Esophagus squamous epithelium (tissue), 5 donors: ENCODE results near the gene GPRIN3. TPM values are rescaled to one million over a fixed set of nuclear protein-coding genes. Genes with fewer than 3 reads are reported as not detected.

ENCODE experiments used
- DNase-seq: peaks from one replicate; lab custom pipeline; 2025; lab: John Stamatoyannopoulos, UW
- H3K27ac ChIP-seq, 4 donors: fragments of 200-600 bp; sonication (generic); one replicate each; pipeline ENCODE4 v1.5.1; 2016 to 2019; ENCODE audit warnings: mild to moderate bottlenecking in 1 of 4
- H3K27me3 ChIP-seq, 4 donors: fragments of 200-600 bp; sonication (generic); 1 replicate in 3 of 4; 2 replicates in 1 of 4; pipeline versions ENCODE4 v1.5.1 to v1.6.0; 2017 to 2021; ENCODE audit warnings: antibody characterized with exemption in 1 of 4
- H3K36me3 ChIP-seq, 3 donors: fragments of 200-600 bp; sonication (generic); one replicate each; pipeline ENCODE4 v1.5.1; 2016 to 2019
- H3K4me1 ChIP-seq, 3 donors: fragments of 200-600 bp; sonication (generic); one replicate each; pipeline ENCODE4 v1.5.1; 2017 to 2019
- H3K4me3 ChIP-seq, 4 donors: fragments of 200-600 bp; sonication (generic); 1 replicate in 3 of 4; 2 replicates in 1 of 4; pipeline ENCODE4 v1.5.1; 2016 to 2019; ENCODE audit warnings: mild to moderate bottlenecking in 2 of 4, moderate library complexity in 1 of 4
- H3K9me3 ChIP-seq, 3 donors: fragments of 200-600 bp; sonication (generic); one replicate each; pipeline ENCODE4 v1.5.1; 2016 to 2019
- POLR2A ChIP-seq, 4 donors: fragments of 450-650 bp; IDR thresholded peaks; one replicate each; pipeline ENCODE4 v1.6.1; 2017; ENCODE audit warnings: antibody characterized with exemption in 4 of 4, mild to moderate bottlenecking in 4 of 4, moderate library complexity in 3 of 4
- WGBS, 2 donors: methylation state at CpG; one replicate each; pipeline ENCODE4 v1.1.5; 2018; 5-methylcytosine and 5-hydroxymethylcytosine counted together
- intact Hi-C: fragments of 100-400 bp; cut with DNase I; formaldehyde crosslinking; loops from one replicate; pipeline ENCODE4 v1.15.0; 2022
- total RNA-seq, 4 donors: library from RNA; depleted of rRNA; stranded (reverse); fragments of >200 nt; gene quantifications; one replicate each; pipeline ENCODE4 v1.1.0, GENCODE V29; 2016
- TF ChIP-seq, protein P1 (sequence below), 6 experiments: fragments of 450-650 bp in 4 of 6; fragments of 200-600 bp in 2 of 6; sonication (generic) in 2 of 6; IDR thresholded peaks; one replicate each; pipeline ENCODE4 v1.5.1; 2016 to 2019; ENCODE audit warnings: antibody characterized with exemption in 6 of 6, mild to moderate bottlenecking in 4 of 6, moderate library complexity in 4 of 6
- donor health status: DM: yes; HTN: yes; CAD: no.

GPRIN3 gene
- total RNA-seq, 4 donors from 2014 or later: 0.83 to 4.2 (median 1.9) TPM

DNA sequence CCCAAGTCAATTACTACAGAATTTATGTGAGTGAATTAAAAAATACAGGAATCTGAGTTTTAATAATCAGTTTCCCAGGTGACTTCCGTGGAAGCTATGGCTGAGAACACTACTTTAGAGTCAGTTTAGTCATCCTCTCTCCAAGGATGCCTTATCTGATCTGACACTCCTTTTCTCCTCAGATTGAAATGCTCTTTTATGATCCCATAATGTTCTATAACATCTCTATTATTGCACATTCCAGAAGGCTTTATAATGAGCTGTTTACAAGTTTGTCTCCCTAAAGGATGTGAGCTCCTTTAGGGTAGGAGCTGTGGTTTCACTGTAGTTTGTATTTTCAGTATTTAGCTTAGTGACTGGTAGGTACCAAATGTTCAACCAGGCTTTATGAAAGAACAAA lies 90.0 kb downstream of the GPRIN3 start:
- intact Hi-C loops: no loop called here
- TF ChIP-seq POLR2A (IDR thresholded peaks at IDR 0.05): no peak
- TF ChIP-seq, protein P1, sequence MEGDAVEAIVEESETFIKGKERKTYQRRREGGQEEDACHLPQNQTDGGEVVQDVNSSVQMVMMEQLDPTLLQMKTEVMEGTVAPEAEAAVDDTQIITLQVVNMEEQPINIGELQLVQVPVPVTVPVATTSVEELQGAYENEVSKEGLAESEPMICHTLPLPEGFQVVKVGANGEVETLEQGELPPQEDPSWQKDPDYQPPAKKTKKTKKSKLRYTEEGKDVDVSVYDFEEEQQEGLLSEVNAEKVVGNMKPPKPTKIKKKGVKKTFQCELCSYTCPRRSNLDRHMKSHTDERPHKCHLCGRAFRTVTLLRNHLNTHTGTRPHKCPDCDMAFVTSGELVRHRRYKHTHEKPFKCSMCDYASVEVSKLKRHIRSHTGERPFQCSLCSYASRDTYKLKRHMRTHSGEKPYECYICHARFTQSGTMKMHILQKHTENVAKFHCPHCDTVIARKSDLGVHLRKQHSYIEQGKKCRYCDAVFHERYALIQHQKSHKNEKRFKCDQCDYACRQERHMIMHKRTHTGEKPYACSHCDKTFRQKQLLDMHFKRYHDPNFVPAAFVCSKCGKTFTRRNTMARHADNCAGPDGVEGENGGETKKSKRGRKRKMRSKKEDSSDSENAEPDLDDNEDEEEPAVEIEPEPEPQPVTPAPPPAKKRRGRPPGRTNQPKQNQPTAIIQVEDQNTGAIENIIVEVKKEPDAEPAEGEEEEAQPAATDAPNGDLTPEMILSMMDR (IDR thresholded peaks at IDR 0.05): no peak
- Histone ChIP-seq H3K4me3 (no peak overlapping the region), H3K9me3 (no peaks in the 10 kb centered on the region), H3K27me3 (no peaks in the 10 kb centered on the region), H3K27ac (no peak overlapping the region), H3K36me3 (no peaks in the 10 kb centered on the region), H3K4me1 (no peaks in the 10 kb centered on the region)
- WGBS, 2 donors: 78 to 79% methylated on average over 1 of the region's 1 CpG
- DNase-seq: no peak

- Histone ChIP-seq H3K4me3 (no peak overlapping the region), H3K27me3 (no peaks in the 10 kb centered on the region), H3K9me3 (no peaks in the 10 kb centered on the region), H3K4me1 (no peaks in the 10 kb centered on the region), H3K27ac (no peak overlapping the region), H3K36me3 (no peaks in the 10 kb centered on the region)
- intact Hi-C loops: no loop called here
- DNase-seq: no peak
- WGBS, 2 donors: 94 to 100% methylated on average over 1 of the region's 1 CpG
- TF ChIP-seq POLR2A (IDR thresholded peaks at IDR 0.05): no peak
- TF ChIP-seq, protein P1 (IDR thresholded peaks at IDR 0.05): no peak
These were observed 90.7 kb downstream of the GPRIN3 start for GRCh38 chr4:89216866-89217265.

DNA sequence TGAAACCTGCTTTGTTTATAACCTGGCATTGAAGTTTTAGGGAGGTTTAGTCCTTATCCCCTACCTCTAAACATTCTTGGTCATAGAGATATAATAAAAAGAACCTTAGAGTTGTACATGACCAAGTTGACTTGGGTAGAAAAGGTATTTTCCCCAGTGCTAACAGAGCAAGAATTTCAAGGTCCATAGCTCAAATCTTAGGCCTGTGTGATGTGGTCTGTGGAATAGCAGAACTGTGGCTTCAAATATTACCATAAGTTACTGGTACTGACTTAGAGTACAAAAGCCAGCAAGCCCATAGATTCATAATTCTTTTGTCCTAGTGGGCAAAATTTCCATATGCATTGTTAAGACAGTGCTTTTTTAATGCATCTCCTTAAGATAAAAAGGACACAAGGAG lies 91.2 kb downstream of the GPRIN3 start:
- no peaks in the 10 kb centered on the region for H3K4me1 ChIP-seq
- H3K4me3 ChIP-seq: no peak overlapping the region
- no peaks in the 10 kb centered on the region for H3K36me3 ChIP-seq
- intact Hi-C loops: no loop called here
- TF ChIP-seq, protein P1 (IDR thresholded peaks at IDR 0.05): no peak
- TF ChIP-seq POLR2A (IDR thresholded peaks at IDR 0.05): no peak
- H3K27me3 ChIP-seq: no peaks in the 10 kb centered on the region
- no peak for DNase-seq
- H3K9me3 ChIP-seq: no peaks in the 10 kb centered on the region
- H3K27ac ChIP-seq: no peak overlapping the region

DNA sequence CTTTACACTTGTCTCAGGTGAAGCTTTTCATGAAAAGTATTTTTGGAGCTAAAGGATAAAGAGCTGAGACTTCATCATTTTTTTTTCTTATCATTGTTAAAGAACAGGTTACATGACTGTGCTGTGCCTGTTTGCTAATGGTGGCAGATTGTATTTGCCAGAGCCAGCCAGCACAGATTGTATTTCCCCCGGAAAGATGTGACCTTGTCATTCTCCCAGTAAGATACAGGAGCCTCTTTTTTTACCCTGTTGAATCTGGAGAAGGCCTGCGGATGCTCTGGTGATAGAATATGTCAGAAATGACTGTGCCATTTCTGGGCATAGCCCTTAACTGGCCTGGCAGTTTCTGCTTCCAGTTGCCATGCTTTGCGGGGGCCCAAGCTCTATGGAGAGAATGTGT lies 91.9 kb downstream of the GPRIN3 start:
- Histone ChIP-seq H3K4me1 (no peaks in the 10 kb centered on the region), H3K4me3 (no peak overlapping the region), H3K36me3 (no peaks in the 10 kb centered on the region), H3K9me3 (no peaks in the 10 kb centered on the region), H3K27ac (no peak overlapping the region), H3K27me3 (no peaks in the 10 kb centered on the region)
- intact Hi-C loops: no loop called here
- WGBS, 2 donors: 83 to 89% methylated on average over 2 of the region's 3 CpGs
- TF ChIP-seq, protein P1 (IDR thresholded peaks at IDR 0.05): no peak
- no peak for TF ChIP-seq POLR2A (IDR thresholded peaks at IDR 0.05)
- DNase-seq: no peak

GRCh38 chr4:89214308-89214707 lies 93.3 kb downstream of the GPRIN3 start:
- TF ChIP-seq POLR2A (IDR thresholded peaks at IDR 0.05): no peak
- TF ChIP-seq, protein P1 (IDR thresholded peaks at IDR 0.05): no peak
- H3K9me3 ChIP-seq: no peaks in the 10 kb centered on the region
- no peak for DNase-seq
- no peaks in the 10 kb centered on the region for H3K27me3 ChIP-seq
- intact Hi-C loops: no loop called here
- H3K27ac ChIP-seq: no peak overlapping the region
- no peak overlapping the region for H3K4me3 ChIP-seq
- H3K4me1 ChIP-seq: no peaks in the 10 kb centered on the region
- no peaks in the 10 kb centered on the region for H3K36me3 ChIP-seq
- 100% methylated on average over 1 of the region's 1 CpG for WGBS, 2 donors
